ELF-1 (cell line): ENCODE data around the gene NEK7.
"Not testable (repeated sequence)": the region's sequence is repeated elsewhere in the genome, so short reads cannot be mapped to it uniquely, and the experiment has no call there.

Experiments
- DNase-seq: peaks from one replicate; pipeline ENCODE4 v3.0.0-alpha.2; 2016; ENCODE audit warnings: low read depth, low spot score

Gene NEK7

DNA sequence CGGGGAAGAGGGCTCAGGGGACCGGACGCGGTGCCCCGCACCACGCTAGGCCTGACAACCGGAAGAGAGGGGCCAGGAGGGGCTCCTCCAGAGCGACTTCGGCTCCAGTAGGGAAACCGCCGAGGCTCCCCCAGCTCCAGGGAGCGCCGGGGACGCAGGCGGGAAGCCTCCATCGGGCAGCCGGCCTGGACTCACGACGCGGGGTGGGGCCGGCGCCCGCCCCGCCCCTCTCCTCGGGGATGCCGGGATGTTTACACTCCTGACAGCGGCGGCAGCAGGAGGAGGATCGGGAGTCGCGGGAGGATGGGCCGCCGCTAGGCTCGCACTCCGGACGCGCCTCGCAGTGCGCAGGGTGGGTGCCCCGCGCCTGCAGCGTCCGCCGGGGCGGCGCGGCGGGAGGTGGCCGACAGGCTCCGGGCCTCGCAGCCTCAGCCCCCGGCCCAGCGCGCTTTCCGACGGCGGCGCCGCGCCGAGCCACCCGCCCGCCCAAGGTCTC is at the start of gene NEK7:
TSS of gene NEK7 (plus strand) at position 254 of the 496 bp plus-strand sequence. CDS start 75,583 bp downstream, outside the sequence.
- peak; percentile 83 for DNase-seq

DNA sequence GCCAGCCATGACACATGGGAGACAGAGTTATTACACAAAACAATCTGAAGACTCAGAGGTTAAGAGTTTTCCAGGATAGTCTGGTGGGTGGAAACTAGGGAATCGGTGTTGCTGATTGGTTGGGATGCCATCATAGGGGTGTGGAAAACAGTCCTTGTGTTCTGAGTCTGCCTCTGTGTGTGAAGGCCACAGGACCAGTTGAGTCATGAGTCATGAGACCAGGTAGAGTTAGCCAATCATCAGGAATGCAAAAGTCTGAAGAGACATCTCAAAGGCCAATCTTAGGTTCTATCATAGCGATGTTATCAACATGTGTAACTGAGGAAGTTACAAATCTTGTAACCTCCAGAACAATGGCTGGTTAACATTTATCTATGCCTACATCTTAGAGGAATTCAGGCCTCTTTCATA is 49.7 kb upstream of the NEK7 start:
- no peak for DNase-seq

DNA sequence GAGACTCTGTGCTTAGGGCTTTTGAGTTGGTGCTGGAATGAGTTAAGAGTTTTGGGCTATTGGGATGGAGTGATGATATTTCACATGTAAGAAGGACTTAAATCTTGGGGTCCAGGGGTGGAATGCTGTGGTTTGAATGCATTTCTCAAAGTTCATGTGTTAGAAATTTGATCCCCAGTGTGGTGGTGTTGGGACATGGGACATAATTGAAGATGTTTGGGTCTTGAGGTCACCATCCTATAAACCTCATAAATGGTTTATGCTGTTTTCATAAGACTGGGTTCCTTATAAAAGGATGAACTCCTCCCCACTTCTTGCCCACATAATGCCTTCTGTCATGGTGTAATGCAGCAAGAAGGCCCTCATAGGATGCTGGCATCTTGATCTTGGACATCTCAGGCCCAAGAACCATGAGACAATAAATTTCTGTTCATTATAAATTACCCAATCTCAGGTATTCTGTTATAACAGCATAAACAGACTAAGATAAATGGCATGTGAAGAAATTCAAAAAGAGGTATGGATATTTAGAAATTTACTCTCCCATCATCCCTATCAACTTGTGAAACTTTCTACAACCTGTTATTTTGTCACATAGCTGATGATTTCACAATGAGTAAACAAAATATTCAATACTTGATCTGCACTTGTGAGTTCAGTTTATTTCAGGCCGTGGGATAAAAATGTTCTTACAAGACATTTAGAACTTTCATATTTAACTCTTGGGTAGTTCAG is 48.0 kb upstream of the NEK7 start:
- DNase-seq, result no peak

DNA sequence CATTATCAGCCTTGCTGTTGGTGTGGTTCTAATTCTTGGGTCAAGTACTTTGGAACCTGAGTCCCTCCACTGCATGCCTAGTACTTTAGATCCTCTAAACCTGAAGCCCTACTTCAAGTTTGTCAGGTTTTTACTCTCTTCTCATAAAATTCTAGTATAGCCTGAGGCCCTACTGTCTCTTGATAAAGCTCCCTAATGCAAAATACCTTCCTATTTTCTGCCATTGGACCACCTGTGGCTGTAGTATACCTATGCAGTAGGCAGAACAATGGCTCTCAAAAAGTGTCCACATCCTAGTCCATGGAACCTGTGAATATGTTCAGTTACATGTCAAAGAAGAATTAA is 47.5 kb upstream of the NEK7 start:
- no peak for DNase-seq

DNA sequence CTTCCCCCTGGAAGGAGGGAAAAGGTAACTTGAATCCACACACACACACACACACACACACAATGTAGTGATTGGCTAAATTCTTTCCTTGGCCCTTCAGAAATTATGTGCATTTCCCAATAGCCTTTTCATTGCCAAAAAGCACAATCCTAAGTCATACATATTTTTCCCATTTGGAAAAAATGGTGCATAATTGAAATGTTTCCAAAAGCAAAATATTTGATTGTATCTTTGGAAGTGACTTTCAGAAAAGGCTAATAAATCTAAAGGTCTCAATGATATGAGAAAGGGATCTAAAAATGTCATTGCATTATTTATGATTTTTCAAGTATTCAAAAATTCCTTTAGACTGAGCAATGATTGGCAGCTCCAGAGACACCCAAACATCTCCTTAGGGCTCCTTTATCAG is 43.5 kb upstream of the NEK7 start:
- DNase-seq, result no peak

DNA sequence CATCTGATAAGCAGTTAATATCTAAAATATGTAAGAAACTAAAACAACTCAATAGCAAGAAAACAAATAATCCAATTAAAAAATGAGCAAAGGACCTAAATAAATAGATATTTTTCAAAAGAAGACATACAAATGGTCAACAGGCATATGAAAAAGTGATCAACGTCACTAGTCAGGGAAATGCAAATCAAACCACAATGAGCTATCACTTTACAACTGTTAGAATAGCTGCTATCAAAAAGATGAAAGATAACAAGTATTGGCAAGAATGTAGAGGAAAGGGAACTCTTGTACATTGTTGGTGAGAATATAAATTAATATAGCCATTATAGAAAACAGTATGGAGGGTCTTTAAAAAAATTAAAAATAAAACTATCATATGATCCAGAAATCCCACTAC is 40.7 kb upstream of the NEK7 start:
- DNase-seq, result no peak

DNA sequence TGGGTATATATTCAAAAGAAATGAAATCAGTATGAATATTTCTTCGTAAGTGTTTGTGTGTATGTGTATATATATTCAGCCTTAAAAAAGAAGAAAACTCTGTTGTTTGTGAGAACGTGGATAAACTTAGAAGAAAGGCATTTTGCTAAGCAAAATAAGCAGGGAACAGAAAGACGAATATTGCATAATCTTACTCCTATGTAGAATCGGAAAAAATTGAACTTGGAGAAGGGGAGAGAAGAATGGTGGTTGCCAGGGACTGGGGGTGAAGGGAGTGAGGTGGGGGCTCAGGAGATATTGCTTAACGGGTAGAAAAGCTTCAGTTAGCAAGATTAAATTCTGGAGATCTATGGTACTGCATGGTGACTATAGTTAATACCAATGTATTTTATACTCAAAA is 40.3 kb upstream of the NEK7 start:
- no peak for DNase-seq

DNA sequence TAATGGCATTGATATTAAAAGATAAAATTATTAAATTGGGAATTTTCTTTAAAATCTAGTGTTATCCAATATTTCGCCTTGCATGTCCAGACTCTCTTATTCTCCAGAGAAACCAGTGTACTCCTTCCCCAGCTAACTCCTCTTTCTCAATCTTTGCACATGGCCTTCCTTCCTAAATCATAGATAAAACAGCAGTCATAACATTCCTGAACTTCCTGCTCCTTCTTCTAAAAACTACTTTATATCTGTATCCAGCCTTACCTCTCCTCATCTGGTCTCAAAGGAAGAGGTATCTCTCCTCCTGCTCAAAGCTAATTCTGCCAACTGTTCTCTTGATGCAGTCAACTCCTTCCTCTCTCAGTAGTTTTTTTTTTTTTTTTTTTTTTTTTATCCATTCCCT is 39.5 kb upstream of the NEK7 start:
- DNase-seq, result no peak

DNA sequence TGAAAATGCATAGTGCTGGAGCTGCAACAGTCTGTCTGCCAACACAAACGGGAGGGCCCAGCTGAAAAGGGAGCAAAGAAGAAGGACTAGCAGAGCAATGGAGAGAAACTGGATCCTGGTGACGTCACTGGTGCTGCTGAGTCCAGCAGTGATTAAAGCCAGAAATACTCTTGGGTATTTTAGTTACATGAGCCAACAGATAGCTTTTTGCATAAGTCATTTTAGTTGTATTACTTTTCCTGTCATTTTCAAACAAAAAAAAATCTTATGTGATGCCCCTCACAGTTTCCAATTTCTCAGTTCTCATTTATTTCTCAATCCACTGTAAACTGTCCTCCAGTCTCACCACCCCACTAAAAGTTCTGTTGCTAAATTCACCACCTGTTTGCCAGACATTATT is 38.7 kb upstream of the NEK7 start:
- no peak for DNase-seq

DNA sequence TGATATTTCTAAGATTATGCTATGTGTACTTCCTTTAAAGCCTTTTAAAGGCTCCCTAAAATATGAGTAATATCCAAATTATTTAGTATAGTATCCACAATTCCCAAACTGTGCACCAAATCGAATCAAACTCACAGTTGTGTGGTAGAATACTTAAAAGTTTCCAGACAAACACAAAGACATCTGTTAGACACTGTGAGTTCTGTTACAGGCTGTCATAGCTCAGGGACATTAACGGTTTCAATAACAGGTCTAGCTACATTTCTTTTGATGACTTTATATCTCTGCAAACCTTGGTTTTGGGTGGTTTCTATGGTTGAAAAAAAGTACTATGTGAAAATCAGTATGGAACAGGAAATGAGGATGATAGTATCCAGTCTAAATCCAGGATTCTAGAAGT is 36.9 kb upstream of the NEK7 start:
- DNase-seq, result no peak

DNA sequence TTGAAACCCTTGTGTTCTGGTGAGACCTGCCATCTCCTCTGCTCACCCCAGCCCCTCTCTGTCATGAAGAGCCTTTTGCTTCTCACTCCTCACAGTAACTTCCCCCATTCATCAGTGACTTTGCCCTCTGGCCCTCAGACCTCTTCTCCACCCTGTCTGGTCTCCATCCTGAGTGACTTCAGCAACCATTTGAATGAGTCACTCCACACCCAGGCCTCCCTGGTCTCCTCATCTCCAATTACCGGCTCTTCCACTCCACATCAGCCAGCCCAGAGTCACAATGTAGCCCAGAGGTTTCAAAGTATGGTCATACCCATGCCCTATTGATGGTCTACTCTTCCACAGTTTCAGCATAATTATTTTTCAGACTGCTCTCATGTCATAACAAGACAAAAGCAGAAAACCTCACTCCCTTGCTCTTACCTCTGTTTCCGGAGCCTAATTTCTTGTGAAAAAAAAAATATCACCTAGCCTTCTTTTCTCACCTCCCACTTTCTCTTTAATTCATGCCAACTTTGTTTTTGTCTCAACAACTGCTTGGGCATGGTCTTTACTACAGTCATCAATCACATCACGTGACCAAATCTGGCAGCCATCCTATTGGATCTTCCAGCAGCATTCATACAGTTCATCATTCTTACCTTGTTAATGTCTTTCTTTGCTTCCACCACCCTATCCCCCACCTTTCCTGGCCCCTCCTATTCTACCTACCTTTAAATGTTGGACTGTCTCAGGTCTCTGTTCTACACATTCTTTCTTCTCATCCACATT is 35.6 kb upstream of the NEK7 start:
- DNase-seq, result no peak

DNA sequence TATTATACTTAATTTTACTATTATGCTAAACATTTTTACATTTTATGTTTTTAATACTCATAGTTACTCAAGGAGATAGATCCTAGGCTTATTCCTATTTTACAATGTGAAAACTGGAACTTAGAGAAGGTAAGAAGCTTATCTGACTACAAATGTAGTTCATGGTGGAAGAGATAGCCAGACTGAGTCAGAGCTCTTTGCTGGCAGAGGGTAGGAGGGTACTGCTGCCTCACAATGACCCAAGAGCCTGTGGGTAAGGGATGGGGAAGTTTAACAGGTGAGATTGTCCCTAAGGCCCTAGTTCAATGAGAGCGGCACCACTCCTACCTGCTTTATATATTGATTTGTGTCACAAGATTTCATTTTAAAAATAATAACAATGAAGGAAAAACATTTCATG is 34.1 kb upstream of the NEK7 start:
- no peak for DNase-seq

DNA sequence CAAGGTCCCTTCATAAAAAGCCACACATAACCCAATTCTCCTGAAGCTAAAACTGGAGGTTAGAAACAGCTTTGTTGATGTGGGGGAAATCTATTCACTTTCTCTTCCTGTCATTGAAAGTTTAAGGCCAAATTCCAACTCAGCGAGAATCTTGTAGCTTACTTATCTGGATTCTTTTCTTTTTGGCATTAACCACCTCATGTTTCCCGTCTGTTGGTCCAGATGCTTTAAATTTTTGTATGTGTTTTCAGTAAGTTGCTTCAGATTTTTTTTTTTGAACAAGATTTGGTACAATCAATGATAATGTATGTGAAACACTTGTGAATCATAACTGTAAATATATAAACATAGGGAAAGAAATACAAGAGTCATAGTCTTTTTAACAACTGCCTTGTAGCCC is 33.7 kb upstream of the NEK7 start:
- DNase-seq, result no peak

DNA sequence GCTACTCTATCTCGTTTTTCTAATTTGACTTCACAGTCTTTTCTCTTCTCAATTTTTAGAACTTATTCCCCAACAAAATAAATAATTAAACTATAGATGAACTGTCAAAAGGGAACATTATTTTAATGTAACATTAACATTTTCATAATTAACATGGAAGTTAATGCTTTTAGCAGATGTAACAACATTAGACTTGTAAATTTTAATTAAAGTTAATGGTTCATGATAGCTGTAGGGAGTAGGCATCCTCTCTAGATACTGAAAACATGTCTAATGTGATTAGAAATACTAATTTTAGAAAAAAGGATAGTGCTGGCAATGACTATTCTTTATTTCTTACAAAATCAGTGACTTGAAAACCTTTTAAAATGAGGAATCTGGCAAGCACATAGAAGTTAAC is 32.1 kb upstream of the NEK7 start:
- DNase-seq, result no peak

DNA sequence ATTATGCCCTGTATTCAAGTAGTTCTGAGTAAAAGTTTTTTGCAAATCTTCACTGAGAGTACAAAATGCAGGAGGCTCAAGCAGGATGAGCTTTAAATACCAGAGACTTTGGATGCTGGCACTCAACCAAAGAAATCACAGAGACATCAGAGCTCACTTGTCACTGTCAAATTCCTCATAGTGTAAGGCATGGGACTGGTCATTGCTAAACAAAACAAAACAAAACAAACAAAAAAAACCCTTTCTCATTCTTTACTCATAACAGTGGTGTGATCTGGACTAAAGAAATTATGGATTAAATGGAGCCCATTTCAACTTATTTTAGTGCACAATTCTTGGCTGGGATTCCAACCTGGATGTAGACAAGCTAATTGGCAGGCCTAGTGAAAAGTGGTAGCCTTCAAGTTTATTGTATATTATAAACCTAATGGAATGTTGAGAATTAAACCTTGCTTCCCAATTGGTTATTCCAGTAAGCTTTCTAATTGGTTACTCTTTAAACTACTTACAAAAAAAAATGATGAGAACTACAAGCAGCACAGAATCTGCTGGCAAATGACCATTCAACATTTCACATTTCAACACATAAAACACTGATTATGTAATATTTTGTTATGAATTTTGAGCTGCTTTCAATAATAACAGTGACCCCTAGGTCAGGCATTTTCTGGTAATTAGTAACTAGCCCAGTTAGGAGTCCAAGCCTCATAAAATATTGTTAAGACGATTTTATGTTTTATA is 30.6 kb upstream of the NEK7 start:
- DNase-seq, result no peak

DNA sequence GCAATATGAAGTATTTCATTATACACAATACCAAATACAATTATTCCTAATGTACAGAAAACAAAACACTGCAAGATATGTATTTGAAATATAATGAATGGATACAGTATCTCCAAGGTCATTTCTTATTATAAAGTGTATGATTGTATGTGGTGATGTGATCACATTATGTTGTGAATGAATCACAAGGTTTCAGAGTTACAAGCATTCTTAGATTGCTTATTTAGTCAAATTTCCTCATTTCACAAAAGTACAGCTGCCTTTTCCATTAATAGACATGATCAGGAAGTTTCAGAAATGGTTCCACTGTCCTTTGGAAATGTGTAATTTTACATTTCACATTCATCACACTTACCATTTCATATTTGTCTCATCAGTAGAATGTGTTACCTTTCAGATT is 28.3 kb upstream of the NEK7 start:
- no peak for DNase-seq

DNA sequence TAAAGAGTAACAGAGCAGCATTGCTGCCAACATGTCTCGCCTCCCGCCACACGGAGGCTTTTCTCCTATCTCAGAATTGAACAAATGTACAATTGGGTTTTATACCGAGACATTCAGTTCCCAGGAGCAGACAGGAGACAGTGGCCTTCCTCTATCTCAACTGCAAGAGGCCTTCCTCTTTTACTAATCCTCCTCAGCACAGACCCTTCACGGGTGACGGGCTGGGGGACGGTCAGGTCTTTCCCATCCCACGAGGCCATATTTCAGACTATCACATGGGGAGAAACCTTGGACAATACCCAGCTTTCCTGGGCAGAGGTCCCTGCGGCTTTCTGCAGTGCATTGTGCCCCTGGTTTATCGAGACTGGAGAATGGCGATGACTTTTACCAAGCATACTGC is 26.7 kb upstream of the NEK7 start:
- DNase-seq, result not testable (repeated sequence)

DNA sequence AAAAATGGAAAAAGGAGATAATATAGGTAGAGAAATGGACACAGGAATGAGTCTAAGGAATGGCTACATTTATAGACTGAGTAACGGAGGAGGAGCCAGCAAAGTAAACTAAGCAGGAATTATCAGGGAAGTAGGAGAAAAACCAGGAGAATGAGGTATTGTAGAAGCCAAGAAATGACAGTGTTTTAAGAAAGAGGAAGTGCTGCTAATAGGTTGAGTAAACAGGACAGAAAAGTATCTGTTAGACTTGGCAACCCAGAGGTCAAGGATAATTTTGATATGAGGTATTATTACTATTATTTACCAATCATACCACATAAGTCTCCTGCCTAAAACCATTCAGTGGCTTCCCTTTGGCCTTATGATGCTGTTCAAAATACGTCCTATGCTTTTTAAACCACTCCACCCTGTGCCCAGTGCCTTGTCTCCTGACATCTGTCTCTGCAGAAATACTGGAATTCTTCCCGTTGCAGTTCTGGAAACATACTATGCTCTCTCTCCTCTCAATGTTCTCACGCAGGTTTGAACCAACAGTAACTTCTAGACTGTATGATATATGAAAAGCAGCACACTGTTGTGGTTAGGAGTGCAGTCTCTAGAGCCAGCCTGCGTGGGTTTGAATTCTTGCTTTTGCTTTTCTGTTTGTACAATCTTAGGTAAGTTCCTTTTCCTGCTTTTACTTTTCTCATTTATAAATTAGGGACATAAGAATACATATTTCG is 24.6 kb upstream of the NEK7 start:
- no peak for DNase-seq

DNA sequence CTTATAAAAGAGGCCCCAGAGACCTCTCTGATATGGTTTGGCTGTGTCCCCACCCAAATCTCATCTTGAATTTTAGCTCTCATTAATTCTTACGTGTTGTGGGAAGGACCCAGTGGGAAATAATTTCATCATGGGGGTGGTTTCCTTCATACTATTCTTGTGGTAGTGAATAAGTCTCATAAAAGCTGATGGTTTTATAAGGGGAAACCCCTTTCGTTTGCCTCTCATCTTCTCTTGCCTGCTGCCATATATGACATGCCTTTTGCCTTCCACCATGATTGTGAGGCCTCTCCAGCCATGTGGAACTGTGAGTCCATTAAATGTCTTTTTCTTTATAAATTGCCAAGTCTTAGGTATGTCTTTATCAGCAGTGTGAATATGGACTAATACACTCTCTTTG is 22.5 kb upstream of the NEK7 start:
- DNase-seq, result no peak

DNA sequence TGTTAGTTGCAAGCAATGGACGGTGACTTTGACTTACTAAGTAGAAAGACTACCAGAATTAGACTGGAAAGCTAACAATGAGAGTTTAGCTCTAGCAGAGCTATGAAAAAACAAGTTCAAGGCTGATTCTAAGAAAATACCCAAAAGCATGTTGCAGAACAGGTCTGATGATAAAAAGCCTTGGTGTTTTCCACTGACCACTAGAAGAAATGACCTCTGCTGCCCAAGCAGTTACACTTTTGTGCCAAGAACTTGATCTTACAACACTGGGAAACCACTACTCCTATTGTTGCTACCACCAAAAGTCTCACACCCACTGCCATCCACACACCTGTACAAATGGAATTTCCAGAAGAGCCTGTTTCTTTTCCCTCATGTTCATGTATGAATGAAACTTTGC is 21.4 kb upstream of the NEK7 start:
- no peak for DNase-seq

DNA sequence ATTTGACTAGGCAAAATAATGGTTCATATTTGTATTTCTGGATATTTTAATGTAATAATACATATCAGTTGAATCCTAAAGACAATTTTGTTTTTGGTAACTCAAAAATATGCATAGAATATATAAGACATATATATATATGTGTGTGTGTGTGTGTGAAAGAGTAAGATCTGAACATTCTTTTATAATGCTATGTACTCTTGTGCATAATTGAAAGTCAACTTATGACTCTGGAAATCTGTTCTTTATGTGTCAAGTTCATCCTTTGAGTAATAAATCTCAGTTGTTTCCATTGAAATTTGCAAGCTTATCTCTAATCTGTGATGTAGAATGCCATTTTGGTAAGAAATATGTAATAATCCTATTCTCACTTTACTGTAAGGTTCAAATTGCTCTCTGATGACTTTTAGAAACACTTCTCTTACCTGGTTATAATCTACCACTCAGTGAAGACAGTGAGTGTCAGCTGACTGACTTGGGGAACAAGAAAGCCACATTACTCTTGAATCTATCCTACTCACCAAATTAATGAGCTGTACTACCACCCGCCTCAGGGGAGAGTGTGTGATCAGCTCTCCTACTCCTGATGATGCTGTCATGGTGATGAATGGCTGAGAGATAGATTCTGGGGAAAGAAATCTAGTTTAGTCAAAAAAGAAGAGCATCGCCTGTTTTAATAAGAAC is 15.0 kb upstream of the NEK7 start:
- no peak for DNase-seq
